ENCODE measurements around the gene LRFN2.

Gene LRFN2

GRCh38 chr6:40587240-40588069 is at the start of gene LRFN2:
Gene LRFN2 (minus strand): TSS chr6:40587364.
- no peaks in the 10 kb centered on the region for H3K27me3 ChIP-seq (ENCODE audit: control insufficient read depth, insufficient read depth, low read length)
- H3K27ac ChIP-seq: peak within 1 kb of the TSS; percentile 64
- peak within 1 kb of the TSS; percentile 79 for H2AFZ ChIP-seq
- H3K79me2 ChIP-seq: no peaks in the 10 kb centered on the region
- peak within 1 kb of the TSS; percentile 52 for H3K4me3 ChIP-seq (ENCODE audit: low read depth, low read length)
- H3K4me2 ChIP-seq (ENCODE audit: low read length): peak within 1 kb of the TSS; percentile 84
- TF ChIP-seq CTCF (IDR thresholded peaks at IDR 0.05): peak; percentile 77
- peaks cover 7% of the 10 kb centered on the region for H3K4me1 ChIP-seq
- H3K9ac ChIP-seq: no peak within 1 kb of the TSS
- no peaks in the 10 kb centered on the region for H3K36me3 ChIP-seq (ENCODE audit: control insufficient read depth, insufficient read depth, low read length)
- no peaks in the 10 kb centered on the region for H3K9me3 ChIP-seq (ENCODE audit: control insufficient read depth, low read length)

DNA sequence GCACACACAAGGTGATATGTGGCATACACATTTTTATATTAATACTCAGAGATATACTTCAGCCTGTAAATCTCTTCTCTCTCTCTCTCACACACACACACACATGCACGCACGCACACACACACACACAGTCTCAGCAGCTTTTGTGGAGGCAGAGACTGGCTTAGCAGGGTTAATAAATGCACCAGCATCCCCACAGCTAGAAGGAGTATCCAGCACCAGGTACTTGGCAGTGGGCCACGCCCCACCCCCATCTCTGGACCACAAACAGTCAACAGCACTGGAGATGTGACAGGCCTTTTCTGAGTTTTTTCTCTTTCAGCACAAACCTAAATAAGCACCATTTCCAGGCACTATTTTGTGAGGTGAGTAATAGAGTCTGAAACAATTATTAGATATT is 47.3 kb upstream of the LRFN2 start:
- Histone ChIP-seq H3K4me2 (ENCODE audit: low read length) (no peak overlapping the region), H3K79me2 (no peaks in the 10 kb centered on the region), H3K4me3 (ENCODE audit: low read depth, low read length) (no peak overlapping the region), H3K36me3 (ENCODE audit: control insufficient read depth, insufficient read depth, low read length) (no peaks in the 10 kb centered on the region), H2AFZ (no peak overlapping the region), H3K27me3 (ENCODE audit: control insufficient read depth, insufficient read depth, low read length) (no peaks in the 10 kb centered on the region), H3K4me1 (no peaks in the 10 kb centered on the region), H3K9me3 (ENCODE audit: control insufficient read depth, low read length) (no peaks in the 10 kb centered on the region), H3K27ac (no peak overlapping the region), H3K9ac (no peak overlapping the region)
- TF ChIP-seq CTCF (IDR thresholded peaks at IDR 0.05): no peak

DNA sequence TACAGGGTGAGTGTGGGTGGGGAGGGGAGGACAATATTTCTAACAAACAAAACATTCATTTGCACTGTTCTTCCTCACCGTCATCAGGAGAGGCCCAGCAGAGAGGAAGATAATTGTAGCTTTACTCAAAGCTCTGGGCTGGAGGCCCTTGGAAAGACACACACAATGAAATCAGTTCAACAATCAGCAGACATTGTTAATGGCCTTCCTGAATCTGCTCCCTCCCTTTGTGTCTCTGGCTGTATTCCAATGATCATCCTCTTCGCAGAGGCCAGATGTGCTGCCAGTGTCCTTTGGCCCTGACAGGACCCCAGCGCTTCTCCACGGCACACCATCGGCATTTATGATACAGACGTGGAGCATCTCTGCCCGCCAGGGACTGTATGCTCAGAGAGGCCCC is 44.6 kb upstream of the LRFN2 start:
- no peak for TF ChIP-seq CTCF (IDR thresholded peaks at IDR 0.05)
- Histone ChIP-seq H3K27me3 (ENCODE audit: control insufficient read depth, insufficient read depth, low read length) (no peaks in the 10 kb centered on the region), H3K4me2 (ENCODE audit: low read length) (no peak overlapping the region), H3K36me3 (ENCODE audit: control insufficient read depth, insufficient read depth, low read length) (no peaks in the 10 kb centered on the region), H3K9me3 (ENCODE audit: control insufficient read depth, low read length) (no peaks in the 10 kb centered on the region), H3K27ac (no peak overlapping the region), H3K4me3 (ENCODE audit: low read depth, low read length) (no peak overlapping the region), H3K4me1 (no peaks in the 10 kb centered on the region), H3K79me2 (no peaks in the 10 kb centered on the region), H3K9ac (no peak overlapping the region), H2AFZ (no peak overlapping the region)

DNA sequence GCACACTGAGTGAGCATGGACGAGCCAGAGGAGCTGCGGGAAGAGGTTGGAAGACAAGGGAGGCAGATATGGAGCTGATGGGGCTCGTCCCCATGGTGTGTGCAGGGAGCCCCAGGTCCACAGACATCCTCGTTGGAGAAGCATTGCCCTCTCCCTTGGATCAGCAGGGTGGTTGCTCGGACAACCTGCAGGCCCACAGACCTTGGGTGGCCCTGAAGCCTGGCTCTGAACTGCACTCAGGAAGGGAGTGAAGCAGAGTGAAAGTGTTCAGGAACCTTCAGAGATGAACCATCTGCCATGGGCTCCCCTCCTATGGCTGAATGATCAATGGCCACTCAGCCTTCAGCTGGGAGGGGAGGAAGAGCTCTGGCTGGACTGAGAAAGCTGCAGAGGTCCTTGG is 43.3 kb upstream of the LRFN2 start:
- Histone ChIP-seq H3K36me3 (ENCODE audit: control insufficient read depth, insufficient read depth, low read length) (no peaks in the 10 kb centered on the region), H3K79me2 (no peaks in the 10 kb centered on the region), H3K9ac (no peak overlapping the region), H3K4me1 (no peaks in the 10 kb centered on the region), H3K27ac (no peak overlapping the region), H2AFZ (no peak overlapping the region), H3K27me3 (ENCODE audit: control insufficient read depth, insufficient read depth, low read length) (no peaks in the 10 kb centered on the region), H3K4me2 (ENCODE audit: low read length) (no peak overlapping the region), H3K4me3 (ENCODE audit: low read depth, low read length) (no peak overlapping the region), H3K9me3 (ENCODE audit: control insufficient read depth, low read length) (peaks cover 6% of the 10 kb centered on the region)
- TF ChIP-seq CTCF (IDR thresholded peaks at IDR 0.05): no peak

GRCh38 chr6:40630051-40630450 is 42.9 kb upstream of the LRFN2 start:
- H2AFZ ChIP-seq: no peak overlapping the region
- no peaks in the 10 kb centered on the region for H3K27me3 ChIP-seq (ENCODE audit: control insufficient read depth, insufficient read depth, low read length)
- no peak overlapping the region for H3K27ac ChIP-seq
- H3K4me2 ChIP-seq (ENCODE audit: low read length): no peak overlapping the region
- no peaks in the 10 kb centered on the region for H3K4me1 ChIP-seq
- H3K9me3 ChIP-seq (ENCODE audit: control insufficient read depth, low read length): peaks cover 6% of the 10 kb centered on the region
- TF ChIP-seq CTCF (IDR thresholded peaks at IDR 0.05): no peak
- no peaks in the 10 kb centered on the region for H3K36me3 ChIP-seq (ENCODE audit: control insufficient read depth, insufficient read depth, low read length)
- H3K4me3 ChIP-seq (ENCODE audit: low read depth, low read length): no peak overlapping the region
- H3K79me2 ChIP-seq: no peaks in the 10 kb centered on the region
- H3K9ac ChIP-seq: no peak overlapping the region

All from parathyroid adenoma (tissue), 2 donors.